HG03521 (cell line): ENCODE data around the gene ZNF217.
"Not testable (repeated sequence)": the region's sequence is repeated elsewhere in the genome, so short reads cannot be mapped to it uniquely, and the experiment has no call there.

Source experiments
- ATAC-seq: cut with Tn5 transposase; IDR thresholded peaks from one replicate; pipeline ENCODE4 v1.9.1; 2021; ENCODE audit warnings: mild to moderate bottlenecking, moderate library complexity; ENCODE audit not compliant: unreplicated experiment

Gene ZNF217

GRCh38 chr20:53569606-53570307, 23.9 kb downstream of the ZNF217 start:
- ATAC-seq = no peak

GRCh38 chr20:53569005-53569404, 24.6 kb downstream of the ZNF217 start:
- ATAC-seq = no peak

- ATAC-seq = no peak
Observed at GRCh38 chr20:53568351-53568750, 25.3 kb downstream of the ZNF217 start.

GRCh38 chr20:53567379-53567917, 26.2 kb downstream of the ZNF217 start:
- no peak for ATAC-seq

- not testable (repeated sequence) for ATAC-seq
Observed at GRCh38 chr20:53566623-53567022, 27.0 kb downstream of the ZNF217 start.

GRCh38 chr20:53565254-53565653, 28.4 kb downstream of the ZNF217 start:
- ATAC-seq = no peak

GRCh38 chr20:53562104-53562764, 31.4 kb downstream of the ZNF217 start:
- ATAC-seq = not testable (repeated sequence)

- no peak for ATAC-seq
Observed at GRCh38 chr20:53561505-53561904, 32.1 kb downstream of the ZNF217 start.

- ATAC-seq = no peak
Observed at GRCh38 chr20:53559816-53560215, 33.8 kb downstream of the ZNF217 start.

- no peak for ATAC-seq
Observed at GRCh38 chr20:53557130-53557529, 36.5 kb downstream of the ZNF217 start.

- no peak for ATAC-seq
Observed at GRCh38 chr20:53556267-53556897, 37.3 kb downstream of the ZNF217 start.

- ATAC-seq = no peak
Observed at GRCh38 chr20:53555816-53556215, 37.8 kb downstream of the ZNF217 start.

- no peak for ATAC-seq
Observed at GRCh38 chr20:53555081-53555480, 38.6 kb downstream of the ZNF217 start.

- ATAC-seq = not testable (repeated sequence)
Observed at GRCh38 chr20:53552572-53552893, 41.1 kb downstream of the ZNF217 start.

GRCh38 chr20:53551719-53552571, 41.7 kb downstream of the ZNF217 start:
- ATAC-seq = not testable (repeated sequence)

- no peak for ATAC-seq
Observed at GRCh38 chr20:53550280-53551187, 43.1 kb downstream of the ZNF217 start.

- ATAC-seq = no peak
Observed at GRCh38 chr20:53547664-53548239, 45.9 kb downstream of the ZNF217 start.

- no peak for ATAC-seq
Observed at GRCh38 chr20:53539516-53539915, 54.1 kb downstream of the ZNF217 start.

GRCh38 chr20:53536382-53536781, 57.3 kb downstream of the ZNF217 start:
- not testable (repeated sequence) for ATAC-seq

GRCh38 chr20:53535878-53536277, 57.8 kb downstream of the ZNF217 start:
- no peak for ATAC-seq
